Measurements from ENCODE around the gene CCT8.
"Not testable (repeated sequence)": the region's sequence is repeated elsewhere in the genome, so short reads cannot be mapped to it uniquely, and the experiment has no call there.

CCT8 gene

GRCh38 chr21:29077651-29078090 lies 4.2 kb upstream of the CCT8 start:
- DNase-seq (ENCODE audit: low spot score), result no peak

- not testable (repeated sequence) for DNase-seq (ENCODE audit: low spot score)
These were observed 3.5 kb upstream of the CCT8 start for GRCh38 chr21:29076731-29077640.

- DNase-seq (ENCODE audit: low spot score), result no peak
These were observed 2.4 kb upstream of the CCT8 start for GRCh38 chr21:29075706-29076466.

- DNase-seq (ENCODE audit: low spot score), result no peak
These were observed 1.3 kb upstream of the CCT8 start for GRCh38 chr21:29074783-29075182.

GRCh38 chr21:29074007-29074376 lies 544 bp upstream of the CCT8 start:
- DNase-seq (ENCODE audit: low spot score), result no peak

- DNase-seq (ENCODE audit: low spot score), result no peak
These were observed 601 bp downstream of the CCT8 start for GRCh38 chr21:29072873-29073221.

- DNase-seq (ENCODE audit: low spot score), result no peak
These were observed 8.5 kb downstream of the CCT8 start for GRCh38 chr21:29064850-29065481.

- DNase-seq (ENCODE audit: low spot score), result no peak
These were observed 16.9 kb downstream of the CCT8 start for GRCh38 chr21:29056538-29057050.

GRCh38 chr21:29056005-29056404 lies 17.4 kb downstream of the CCT8 start:
- no peak for DNase-seq (ENCODE audit: low spot score)

GRCh38 chr21:29055080-29055479 lies 18.4 kb downstream of the CCT8 start:
- no peak for DNase-seq (ENCODE audit: low spot score)

- no peak for DNase-seq (ENCODE audit: low spot score)
These were observed 19.8 kb downstream of the CCT8 start for GRCh38 chr21:29053656-29054055.

GRCh38 chr21:29053011-29053553 lies 20.4 kb downstream of the CCT8 start:
- DNase-seq (ENCODE audit: low spot score), result no peak

- no peak for DNase-seq (ENCODE audit: low spot score)
These were observed 21.2 kb downstream of the CCT8 start for GRCh38 chr21:29052224-29052623.

- DNase-seq (ENCODE audit: low spot score), result no peak
These were observed 38.8 kb downstream of the CCT8 start for GRCh38 chr21:29034678-29035077.

- DNase-seq (ENCODE audit: low spot score), result no peak
These were observed 39.6 kb downstream of the CCT8 start for GRCh38 chr21:29033871-29034270.

GRCh38 chr21:29033301-29033700 lies 40.1 kb downstream of the CCT8 start:
- no peak for DNase-seq (ENCODE audit: low spot score)

- no peak for DNase-seq (ENCODE audit: low spot score)
These were observed 42.5 kb downstream of the CCT8 start for GRCh38 chr21:29030909-29031308.

GRCh38 chr21:29029524-29029923 lies 43.9 kb downstream of the CCT8 start:
- DNase-seq (ENCODE audit: low spot score), result no peak

GRCh38 chr21:29025328-29025713 lies 48.1 kb downstream of the CCT8 start:
- no peak for DNase-seq (ENCODE audit: low spot score)

GRCh38 chr21:29024474-29025327 lies 48.7 kb downstream of the CCT8 start, which contains the start of gene USP16:
USP16 (plus strand) TSS chr21:29024668; CDS start chr21:29027914, 3,246 bp downstream.
- DNase-seq (ENCODE audit: low spot score), result peak; percentile 99

- DNase-seq (ENCODE audit: low spot score), result no peak
These were observed 51.3 kb downstream of the CCT8 start for GRCh38 chr21:29022166-29022565.

Measured in left forelimb (tissue), 1 donor.